ENCODE measurements around the gene GPI. TPM values are rescaled to one million over a fixed set of nuclear protein-coding genes. Genes with fewer than 3 reads are reported as not detected.

The GPI gene
- total RNA-seq, 1 experiment from 2014 or later = 370 TPM

GRCh38 chr19:34324320-34324719 lies 40.7 kb upstream of the GPI start:
- intact Hi-C loops (cut with micrococcal nuclease; ENCODE audit: unreplicated experiment) (no loop called here), in situ Hi-C loops (cut with HindIII; ENCODE audit: low pct_unique_long_range_greater_than_20kb, low sequenced_read_pairs) (no loop called here)
- DNase-seq (ENCODE audit: low read depth, low spot score) (no peak), ATAC-seq (no peak)
- H3K4me1 ChIP-seq (ENCODE audit: control insufficient read depth, insufficient read depth, low read length) = no peaks in the 10 kb centered on the region
- no peak overlapping the region for H3K27ac ChIP-seq (ENCODE audit: low read length)
- no peak overlapping the region for H3K4me3 ChIP-seq (ENCODE audit: low read depth in 2 of 2, low read length in 2 of 2)
- H3K36me3 ChIP-seq (ENCODE audit: control insufficient read depth, insufficient read depth, low read length) = 0 out of 2 replicates have a peak, but pooled peaks cover 5% of the 10 kb centered on the region
- ChIA-PET POLR2A (interaction anchor here (0.6 kb wide), 1 partner anchor 509 kb away, joined by 3 read pairs; no protein-coding TSS in a partner anchor), CTCF (no interaction called here)
- no peaks in the 10 kb centered on the region for H3K9me3 ChIP-seq (ENCODE audit: control insufficient read depth, insufficient read depth, low read depth, low read length)
- H3K27me3 ChIP-seq (ENCODE audit: control insufficient read depth, insufficient read depth, low read length) = no peaks in the 10 kb centered on the region
- no TSS peak for BruUV-seq (replicated peaks)
- no peak for TF ChIP-seq SIN3A (IDR thresholded peaks at IDR 0.05; ENCODE audit: borderline replicate concordance, insufficient read depth, low read depth, low read length)
- no peak for TF ChIP-seq TCF7L2 (IDR thresholded peaks at IDR 0.05; ENCODE audit: low read depth, low read length)
- TF ChIP-seq, protein P1, sequence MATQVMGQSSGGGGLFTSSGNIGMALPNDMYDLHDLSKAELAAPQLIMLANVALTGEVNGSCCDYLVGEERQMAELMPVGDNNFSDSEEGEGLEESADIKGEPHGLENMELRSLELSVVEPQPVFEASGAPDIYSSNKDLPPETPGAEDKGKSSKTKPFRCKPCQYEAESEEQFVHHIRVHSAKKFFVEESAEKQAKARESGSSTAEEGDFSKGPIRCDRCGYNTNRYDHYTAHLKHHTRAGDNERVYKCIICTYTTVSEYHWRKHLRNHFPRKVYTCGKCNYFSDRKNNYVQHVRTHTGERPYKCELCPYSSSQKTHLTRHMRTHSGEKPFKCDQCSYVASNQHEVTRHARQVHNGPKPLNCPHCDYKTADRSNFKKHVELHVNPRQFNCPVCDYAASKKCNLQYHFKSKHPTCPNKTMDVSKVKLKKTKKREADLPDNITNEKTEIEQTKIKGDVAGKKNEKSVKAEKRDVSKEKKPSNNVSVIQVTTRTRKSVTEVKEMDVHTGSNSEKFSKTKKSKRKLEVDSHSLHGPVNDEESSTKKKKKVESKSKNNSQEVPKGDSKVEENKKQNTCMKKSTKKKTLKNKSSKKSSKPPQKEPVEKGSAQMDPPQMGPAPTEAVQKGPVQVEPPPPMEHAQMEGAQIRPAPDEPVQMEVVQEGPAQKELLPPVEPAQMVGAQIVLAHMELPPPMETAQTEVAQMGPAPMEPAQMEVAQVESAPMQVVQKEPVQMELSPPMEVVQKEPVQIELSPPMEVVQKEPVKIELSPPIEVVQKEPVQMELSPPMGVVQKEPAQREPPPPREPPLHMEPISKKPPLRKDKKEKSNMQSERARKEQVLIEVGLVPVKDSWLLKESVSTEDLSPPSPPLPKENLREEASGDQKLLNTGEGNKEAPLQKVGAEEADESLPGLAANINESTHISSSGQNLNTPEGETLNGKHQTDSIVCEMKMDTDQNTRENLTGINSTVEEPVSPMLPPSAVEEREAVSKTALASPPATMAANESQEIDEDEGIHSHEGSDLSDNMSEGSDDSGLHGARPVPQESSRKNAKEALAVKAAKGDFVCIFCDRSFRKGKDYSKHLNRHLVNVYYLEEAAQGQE (IDR thresholded peaks at IDR 0.05; ENCODE audit: insufficient read depth in 1 of 2, low read depth in 2 of 2, low read length in 1 of 2) = no peak
- TF ChIP-seq, protein P2, sequence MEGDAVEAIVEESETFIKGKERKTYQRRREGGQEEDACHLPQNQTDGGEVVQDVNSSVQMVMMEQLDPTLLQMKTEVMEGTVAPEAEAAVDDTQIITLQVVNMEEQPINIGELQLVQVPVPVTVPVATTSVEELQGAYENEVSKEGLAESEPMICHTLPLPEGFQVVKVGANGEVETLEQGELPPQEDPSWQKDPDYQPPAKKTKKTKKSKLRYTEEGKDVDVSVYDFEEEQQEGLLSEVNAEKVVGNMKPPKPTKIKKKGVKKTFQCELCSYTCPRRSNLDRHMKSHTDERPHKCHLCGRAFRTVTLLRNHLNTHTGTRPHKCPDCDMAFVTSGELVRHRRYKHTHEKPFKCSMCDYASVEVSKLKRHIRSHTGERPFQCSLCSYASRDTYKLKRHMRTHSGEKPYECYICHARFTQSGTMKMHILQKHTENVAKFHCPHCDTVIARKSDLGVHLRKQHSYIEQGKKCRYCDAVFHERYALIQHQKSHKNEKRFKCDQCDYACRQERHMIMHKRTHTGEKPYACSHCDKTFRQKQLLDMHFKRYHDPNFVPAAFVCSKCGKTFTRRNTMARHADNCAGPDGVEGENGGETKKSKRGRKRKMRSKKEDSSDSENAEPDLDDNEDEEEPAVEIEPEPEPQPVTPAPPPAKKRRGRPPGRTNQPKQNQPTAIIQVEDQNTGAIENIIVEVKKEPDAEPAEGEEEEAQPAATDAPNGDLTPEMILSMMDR (IDR thresholded peaks at IDR 0.05) = no peak
- TF ChIP-seq POLR2AphosphoS5 (IDR thresholded peaks at IDR 0.05; ENCODE audit: low read depth, low read length) = no peak

DNA sequence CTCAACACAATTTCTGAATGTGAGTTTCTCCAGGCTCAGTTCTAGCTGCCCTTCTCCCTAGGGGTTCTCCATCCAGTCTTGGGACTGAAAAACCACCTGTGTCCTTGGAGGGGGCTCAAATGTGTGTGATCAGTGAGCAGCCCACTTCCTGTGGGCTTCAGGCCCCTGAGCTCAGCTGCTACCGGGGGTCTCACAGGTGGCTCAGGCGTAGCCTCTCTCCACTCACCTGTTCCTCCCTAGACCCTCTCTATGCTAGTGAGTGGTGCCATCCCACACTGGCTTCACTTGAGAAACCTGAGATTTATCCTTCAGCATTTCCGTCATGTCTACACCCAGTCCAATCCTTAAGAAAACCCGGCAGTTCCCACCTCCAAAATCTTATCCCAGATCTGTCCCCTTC lies 39.8 kb upstream of the GPI start:
- ChIA-PET CTCF (no interaction called here), POLR2A (no interaction called here)
- TF ChIP-seq TCF7L2 (IDR thresholded peaks at IDR 0.05; ENCODE audit: low read depth, low read length) = no peak
- TF ChIP-seq, protein P1 (IDR thresholded peaks at IDR 0.05; ENCODE audit: insufficient read depth in 1 of 2, low read depth in 2 of 2, low read length in 1 of 2) = no peak
- no peak for TF ChIP-seq SIN3A (IDR thresholded peaks at IDR 0.05; ENCODE audit: borderline replicate concordance, insufficient read depth, low read depth, low read length)
- TF ChIP-seq, protein P2 (IDR thresholded peaks at IDR 0.05) = no peak
- no peak for TF ChIP-seq POLR2AphosphoS5 (IDR thresholded peaks at IDR 0.05; ENCODE audit: low read depth, low read length)
- no peaks in the 10 kb centered on the region for H3K27me3 ChIP-seq (ENCODE audit: control insufficient read depth, insufficient read depth, low read length)
- H3K9me3 ChIP-seq (ENCODE audit: control insufficient read depth, insufficient read depth, low read depth, low read length) = no peaks in the 10 kb centered on the region
- H3K27ac ChIP-seq (ENCODE audit: low read length) = no peak overlapping the region
- 0 out of 2 replicates have a peak, but pooled peaks cover 5% of the 10 kb centered on the region for H3K36me3 ChIP-seq (ENCODE audit: control insufficient read depth, insufficient read depth, low read length)
- no peaks in the 10 kb centered on the region for H3K4me1 ChIP-seq (ENCODE audit: control insufficient read depth, insufficient read depth, low read length)
- intact Hi-C loops (cut with micrococcal nuclease; ENCODE audit: unreplicated experiment) = no loop called here
- ATAC-seq = no peak
- in situ Hi-C loops (cut with HindIII; ENCODE audit: low pct_unique_long_range_greater_than_20kb, low sequenced_read_pairs) = no loop called here
- DNase-seq (ENCODE audit: low read depth, low spot score) = no peak
- BruUV-seq (replicated peaks) = no TSS peak
- no peak overlapping the region for H3K4me3 ChIP-seq (ENCODE audit: low read depth in 2 of 2, low read length in 2 of 2)

All from Panc1 (cell line).